Upper lobe of right lung (tissue), 1 donor: ENCODE results near the gene MYO18B. TPM values are rescaled to one million over a fixed set of nuclear protein-coding genes. Genes with fewer than 3 reads are reported as not detected.

Experiments used
- ATAC-seq: fragments of 200-7000 bp; cut with Tn5 transposase; one replicate; pipeline ENCODE4 v1.9.1; 2020; ENCODE audit warnings: mild to moderate bottlenecking, moderate library complexity
- DNase-seq: peaks from one replicate; pipeline ENCODE4 v3.0.0-alpha.2; 2020
- H3K27ac ChIP-seq: fragments of 200-600 bp; one replicate; pipeline ENCODE4 v1.8.0; 2022
- H3K27me3 ChIP-seq: fragments of 200-600 bp; one replicate; pipeline ENCODE4 v1.8.0; 2022; ENCODE audit warnings: mild to moderate bottlenecking
- H3K36me3 ChIP-seq: fragments of 200-600 bp; one replicate; pipeline ENCODE4 v1.8.0; 2022
- H3K4me1 ChIP-seq: fragments of 200-600 bp; one replicate; pipeline ENCODE4 v1.8.0; 2022
- H3K4me3 ChIP-seq: fragments of 200-600 bp; one replicate; pipeline ENCODE4 v1.8.0; 2022; ENCODE audit warnings: mild to moderate bottlenecking
- H3K9me3 ChIP-seq: fragments of 200-600 bp; one replicate; pipeline ENCODE4 v1.8.0; 2022
- intact Hi-C: fragments of 100-400 bp; cut with DNase I; formaldehyde crosslinking; loops from one replicate; pipeline ENCODE4 v1.11.0; 2022
- total RNA-seq: library from RNA; stranded (reverse); fragmentation: NEBNext Ultra II Directional; extraction: Animal tissue kit (Norgen Biotek cat#: 25700); gene quantifications from one replicate; pipeline ENCODE4 v1.2.1, GENCODE V29; 2021
- TF ChIP-seq, protein P1 (sequence below): fragments of 200-600 bp; IDR thresholded peaks from one replicate; pipeline ENCODE4 v1.8.0; 2022; ENCODE audit warnings: antibody characterized with exemption
- donor health status: DM: no; HTN: yes; CAD: no; lungs with severe emphysema.

MYO18B gene
- total RNA-seq, 1 donor from 2014 or later, result 0.14 TPM

DNA sequence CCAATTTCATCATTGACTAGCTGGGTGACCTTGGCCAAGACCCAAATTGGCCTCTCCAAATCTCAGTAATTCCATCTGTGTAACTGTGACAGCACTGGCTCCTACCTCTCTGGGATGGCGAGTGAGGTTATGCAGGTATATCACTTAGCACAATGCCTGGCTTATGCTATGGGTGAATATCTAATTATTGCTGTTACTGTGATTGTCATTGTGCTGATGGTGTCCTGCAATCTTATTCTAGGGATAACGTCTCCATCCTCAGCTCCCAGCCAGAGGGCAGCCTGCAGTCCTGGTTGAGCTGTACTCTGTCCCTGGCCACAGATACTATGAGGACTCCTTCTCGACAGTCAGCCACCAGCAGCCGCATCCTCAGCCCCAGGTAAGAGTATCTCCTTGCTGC, 262.5 kb downstream of the MYO18B start:
- intact Hi-C loops, result no loop called here
- no peak overlapping the region for H3K27ac ChIP-seq
- no peaks in the 10 kb centered on the region for H3K27me3 ChIP-seq
- DNase-seq (no peak), ATAC-seq (no peak)
- no peaks in the 10 kb centered on the region for H3K4me1 ChIP-seq
- no peaks in the 10 kb centered on the region for H3K36me3 ChIP-seq
- H3K9me3 ChIP-seq, result no peaks in the 10 kb centered on the region
- TF ChIP-seq, protein P1, sequence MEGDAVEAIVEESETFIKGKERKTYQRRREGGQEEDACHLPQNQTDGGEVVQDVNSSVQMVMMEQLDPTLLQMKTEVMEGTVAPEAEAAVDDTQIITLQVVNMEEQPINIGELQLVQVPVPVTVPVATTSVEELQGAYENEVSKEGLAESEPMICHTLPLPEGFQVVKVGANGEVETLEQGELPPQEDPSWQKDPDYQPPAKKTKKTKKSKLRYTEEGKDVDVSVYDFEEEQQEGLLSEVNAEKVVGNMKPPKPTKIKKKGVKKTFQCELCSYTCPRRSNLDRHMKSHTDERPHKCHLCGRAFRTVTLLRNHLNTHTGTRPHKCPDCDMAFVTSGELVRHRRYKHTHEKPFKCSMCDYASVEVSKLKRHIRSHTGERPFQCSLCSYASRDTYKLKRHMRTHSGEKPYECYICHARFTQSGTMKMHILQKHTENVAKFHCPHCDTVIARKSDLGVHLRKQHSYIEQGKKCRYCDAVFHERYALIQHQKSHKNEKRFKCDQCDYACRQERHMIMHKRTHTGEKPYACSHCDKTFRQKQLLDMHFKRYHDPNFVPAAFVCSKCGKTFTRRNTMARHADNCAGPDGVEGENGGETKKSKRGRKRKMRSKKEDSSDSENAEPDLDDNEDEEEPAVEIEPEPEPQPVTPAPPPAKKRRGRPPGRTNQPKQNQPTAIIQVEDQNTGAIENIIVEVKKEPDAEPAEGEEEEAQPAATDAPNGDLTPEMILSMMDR, result no peak
- H3K4me3 ChIP-seq, result no peak overlapping the region

DNA sequence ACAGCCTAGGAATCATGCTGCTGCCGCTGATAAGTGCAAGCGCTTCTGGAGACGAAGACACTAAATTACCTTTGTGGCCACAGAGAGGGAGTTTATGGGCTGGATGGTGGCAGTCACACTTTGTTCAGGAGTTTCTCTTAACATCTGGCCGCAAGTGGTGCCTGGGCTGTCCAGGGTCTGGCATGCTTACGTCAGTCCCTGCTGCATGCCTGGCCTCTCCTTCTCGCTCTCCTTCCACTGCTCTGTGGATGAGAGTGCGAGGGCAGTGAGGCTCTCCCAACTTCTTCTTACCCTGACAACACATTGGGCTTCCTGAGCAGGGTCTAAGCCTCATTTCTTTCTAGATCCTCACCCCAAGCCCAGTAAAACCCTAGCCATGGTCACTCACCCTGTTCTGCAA, 266.6 kb downstream of the MYO18B start:
- H3K4me3 ChIP-seq, result no peak overlapping the region
- intact Hi-C loops, result no loop called here
- no peak overlapping the region for H3K27ac ChIP-seq
- DNase-seq (no peak), ATAC-seq (no peak)
- TF ChIP-seq, protein P1, result no peak
- no peaks in the 10 kb centered on the region for H3K27me3 ChIP-seq
- H3K4me1 ChIP-seq, result no peaks in the 10 kb centered on the region
- H3K9me3 ChIP-seq, result no peaks in the 10 kb centered on the region
- no peaks in the 10 kb centered on the region for H3K36me3 ChIP-seq

DNA sequence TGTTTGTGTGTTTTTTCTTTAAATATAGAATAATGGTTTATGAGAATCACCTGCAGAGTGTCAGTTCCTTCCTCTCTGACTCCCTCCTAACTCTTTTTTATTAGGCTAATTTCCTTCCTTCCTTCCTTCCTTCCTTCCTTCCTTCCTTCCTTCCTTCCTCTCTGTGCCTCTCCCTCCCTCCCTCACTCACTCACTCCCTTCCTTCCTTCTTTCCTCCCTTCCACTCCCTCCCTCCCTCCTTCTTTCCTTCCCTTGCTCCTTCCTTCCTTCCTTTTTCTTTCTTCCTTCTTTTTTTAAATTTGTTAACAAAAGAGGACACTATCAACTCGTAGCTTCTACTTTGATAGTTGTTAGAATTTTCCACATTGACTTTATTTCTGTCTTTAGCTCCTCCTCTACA, 274.9 kb downstream of the MYO18B start:
- intact Hi-C loops, result no loop called here
- H3K27ac ChIP-seq, result no peak overlapping the region
- no peaks in the 10 kb centered on the region for H3K9me3 ChIP-seq
- DNase-seq, result no peak
- TF ChIP-seq, protein P1, result no peak
- H3K27me3 ChIP-seq, result peaks cover 3% of the 10 kb centered on the region
- H3K36me3 ChIP-seq, result no peaks in the 10 kb centered on the region
- no peak for ATAC-seq
- H3K4me3 ChIP-seq, result no peak overlapping the region
- no peaks in the 10 kb centered on the region for H3K4me1 ChIP-seq

DNA sequence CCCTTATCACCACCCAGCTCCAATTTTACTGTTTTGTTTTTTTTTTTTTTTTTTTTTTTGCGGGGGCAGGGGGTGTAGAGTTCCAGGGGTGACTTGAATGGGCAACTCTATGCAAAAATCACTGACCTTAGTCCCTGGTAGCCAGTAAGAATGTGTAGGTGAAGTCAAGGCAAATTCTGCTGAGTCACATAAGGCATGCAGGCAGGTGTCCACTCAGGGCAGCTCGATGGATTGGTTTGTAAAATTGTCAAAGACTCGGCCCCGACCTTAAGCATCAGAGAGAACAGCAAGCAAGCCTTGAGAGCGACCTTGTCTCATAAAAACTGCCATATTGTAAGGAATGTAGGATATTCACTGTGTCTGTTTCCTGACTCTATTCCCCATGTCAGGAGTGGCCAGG, 275.9 kb downstream of the MYO18B start:
- Histone ChIP-seq H3K27me3 (peaks cover 3% of the 10 kb centered on the region), H3K4me3 (no peak overlapping the region), H3K4me1 (no peaks in the 10 kb centered on the region), H3K9me3 (no peaks in the 10 kb centered on the region), H3K27ac (no peak overlapping the region), H3K36me3 (no peaks in the 10 kb centered on the region)
- ATAC-seq, result no peak
- intact Hi-C loops, result no loop called here
- TF ChIP-seq, protein P1, result no peak
- DNase-seq, result no peak

DNA sequence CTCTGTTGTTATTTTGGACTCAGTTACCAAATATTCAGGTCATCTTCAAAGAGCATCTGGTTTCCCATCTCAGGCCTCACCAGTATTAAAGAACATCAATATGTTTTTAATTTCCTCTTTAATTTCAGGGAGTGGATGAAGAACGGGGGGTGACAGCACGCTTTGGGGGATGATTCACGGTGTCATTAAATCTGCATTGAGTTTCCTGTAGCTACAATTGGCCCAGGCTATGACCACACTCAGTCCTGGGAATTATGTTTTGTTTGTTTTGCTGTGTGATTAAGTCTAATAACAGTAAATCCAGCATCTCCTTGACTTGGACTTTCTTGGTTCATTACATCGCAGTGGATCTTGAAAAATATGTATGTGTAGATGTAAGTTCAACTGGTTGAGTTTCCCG, 277.6 kb downstream of the MYO18B start:
- TF ChIP-seq, protein P1, result no peak
- no peaks in the 10 kb centered on the region for H3K36me3 ChIP-seq
- ATAC-seq (no peak), DNase-seq (no peak)
- no peak overlapping the region for H3K27ac ChIP-seq
- no peak overlapping the region for H3K4me3 ChIP-seq
- H3K27me3 ChIP-seq, result peaks cover 3% of the 10 kb centered on the region
- intact Hi-C loops, result no loop called here
- H3K4me1 ChIP-seq, result no peaks in the 10 kb centered on the region
- H3K9me3 ChIP-seq, result no peaks in the 10 kb centered on the region

DNA sequence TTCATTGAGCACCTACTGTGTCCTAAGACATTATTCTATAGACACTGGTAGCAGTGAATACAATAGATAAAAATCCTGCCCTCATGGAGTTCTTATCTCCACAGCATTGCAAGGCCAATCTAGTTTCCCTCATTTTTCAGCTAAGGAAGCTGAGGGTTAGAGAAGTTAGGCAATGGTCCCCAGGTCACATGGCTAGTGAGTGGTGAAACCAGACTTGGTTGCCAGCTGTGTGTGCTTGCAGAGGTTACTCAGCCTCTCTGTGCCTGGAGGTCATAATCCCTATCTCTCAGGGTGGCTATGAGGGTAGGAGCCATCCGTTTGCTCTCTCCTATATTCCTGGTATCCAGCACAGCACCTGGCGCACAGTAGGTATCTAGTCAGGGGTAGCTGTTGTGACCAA, 279.5 kb downstream of the MYO18B start:
- ATAC-seq (no peak), DNase-seq (no peak)
- no peak overlapping the region for H3K4me3 ChIP-seq
- no peaks in the 10 kb centered on the region for H3K9me3 ChIP-seq
- no peaks in the 10 kb centered on the region for H3K36me3 ChIP-seq
- TF ChIP-seq, protein P1, result no peak
- no peak overlapping the region for H3K27ac ChIP-seq
- intact Hi-C loops, result no loop called here
- peaks cover 3% of the 10 kb centered on the region for H3K27me3 ChIP-seq
- H3K4me1 ChIP-seq, result no peaks in the 10 kb centered on the region
